ENCODE results near the gene CKS1B. TPM values are rescaled to one million over a fixed set of nuclear protein-coding genes. Genes with fewer than 3 reads are reported as not detected.
A peak's percentile ranks its signal among the peaks of the same experiment; 100 is the strongest.

Gene CKS1B
- total and polyA plus RNA-seq, 9 of the 15 experiments (the other 6 are each of a cell fraction or from before 2014, with no cell fraction given): 215 to 1,103 (median 460) TPM

DNA sequence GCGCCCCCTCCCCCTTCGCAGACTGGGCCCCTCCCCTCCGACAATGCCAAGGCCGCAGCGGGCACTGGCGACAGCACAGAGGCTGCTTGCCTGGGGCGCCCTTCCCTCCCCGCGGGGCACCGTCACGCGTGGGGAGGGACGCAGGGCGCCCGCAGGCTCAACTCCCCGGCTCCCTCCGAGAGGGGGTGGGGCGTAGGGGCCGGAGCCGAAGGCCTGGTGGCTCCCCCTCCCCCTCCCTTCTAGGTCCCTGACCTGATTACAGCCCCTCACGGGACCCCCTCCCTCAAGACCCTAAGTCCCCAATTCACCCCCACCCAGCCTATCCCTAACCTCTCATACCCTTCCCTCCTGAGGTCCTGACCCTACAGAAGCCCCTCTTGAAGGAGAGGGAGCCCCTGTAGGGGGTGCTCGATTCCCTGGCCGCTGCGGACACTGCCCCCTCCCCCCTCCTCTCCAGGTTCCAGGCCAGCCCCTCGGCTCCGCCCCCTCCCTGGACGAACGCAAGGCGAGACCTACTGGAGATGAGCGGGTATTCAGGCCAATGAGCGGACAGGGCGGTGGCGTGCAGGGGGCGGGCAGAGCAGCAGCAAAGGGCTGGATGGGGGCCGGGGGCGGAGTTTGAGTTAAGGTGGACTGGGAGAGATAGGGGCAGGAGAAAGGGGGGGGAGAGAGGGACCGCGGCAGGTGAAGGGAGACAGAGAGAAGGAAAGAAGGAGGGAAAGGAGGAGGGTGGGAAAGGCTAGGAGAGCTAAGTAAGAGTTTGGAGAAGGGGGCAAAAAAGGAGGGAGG lies 27.4 kb downstream of the CKS1B start (continued):
- TF ChIP-seq, protein P1, sequence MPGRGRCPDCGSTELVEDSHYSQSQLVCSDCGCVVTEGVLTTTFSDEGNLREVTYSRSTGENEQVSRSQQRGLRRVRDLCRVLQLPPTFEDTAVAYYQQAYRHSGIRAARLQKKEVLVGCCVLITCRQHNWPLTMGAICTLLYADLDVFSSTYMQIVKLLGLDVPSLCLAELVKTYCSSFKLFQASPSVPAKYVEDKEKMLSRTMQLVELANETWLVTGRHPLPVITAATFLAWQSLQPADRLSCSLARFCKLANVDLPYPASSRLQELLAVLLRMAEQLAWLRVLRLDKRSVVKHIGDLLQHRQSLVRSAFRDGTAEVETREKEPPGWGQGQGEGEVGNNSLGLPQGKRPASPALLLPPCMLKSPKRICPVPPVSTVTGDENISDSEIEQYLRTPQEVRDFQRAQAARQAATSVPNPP (IDR thresholded peaks at IDR 0.05; ENCODE audit: borderline replicate concordance, insufficient read depth, insufficient read length): no peak
- no peak for TF ChIP-seq PTTG1 (tag; IDR thresholded peaks at IDR 0.05; ENCODE audit: low read depth)
- TF ChIP-seq, protein P2, sequence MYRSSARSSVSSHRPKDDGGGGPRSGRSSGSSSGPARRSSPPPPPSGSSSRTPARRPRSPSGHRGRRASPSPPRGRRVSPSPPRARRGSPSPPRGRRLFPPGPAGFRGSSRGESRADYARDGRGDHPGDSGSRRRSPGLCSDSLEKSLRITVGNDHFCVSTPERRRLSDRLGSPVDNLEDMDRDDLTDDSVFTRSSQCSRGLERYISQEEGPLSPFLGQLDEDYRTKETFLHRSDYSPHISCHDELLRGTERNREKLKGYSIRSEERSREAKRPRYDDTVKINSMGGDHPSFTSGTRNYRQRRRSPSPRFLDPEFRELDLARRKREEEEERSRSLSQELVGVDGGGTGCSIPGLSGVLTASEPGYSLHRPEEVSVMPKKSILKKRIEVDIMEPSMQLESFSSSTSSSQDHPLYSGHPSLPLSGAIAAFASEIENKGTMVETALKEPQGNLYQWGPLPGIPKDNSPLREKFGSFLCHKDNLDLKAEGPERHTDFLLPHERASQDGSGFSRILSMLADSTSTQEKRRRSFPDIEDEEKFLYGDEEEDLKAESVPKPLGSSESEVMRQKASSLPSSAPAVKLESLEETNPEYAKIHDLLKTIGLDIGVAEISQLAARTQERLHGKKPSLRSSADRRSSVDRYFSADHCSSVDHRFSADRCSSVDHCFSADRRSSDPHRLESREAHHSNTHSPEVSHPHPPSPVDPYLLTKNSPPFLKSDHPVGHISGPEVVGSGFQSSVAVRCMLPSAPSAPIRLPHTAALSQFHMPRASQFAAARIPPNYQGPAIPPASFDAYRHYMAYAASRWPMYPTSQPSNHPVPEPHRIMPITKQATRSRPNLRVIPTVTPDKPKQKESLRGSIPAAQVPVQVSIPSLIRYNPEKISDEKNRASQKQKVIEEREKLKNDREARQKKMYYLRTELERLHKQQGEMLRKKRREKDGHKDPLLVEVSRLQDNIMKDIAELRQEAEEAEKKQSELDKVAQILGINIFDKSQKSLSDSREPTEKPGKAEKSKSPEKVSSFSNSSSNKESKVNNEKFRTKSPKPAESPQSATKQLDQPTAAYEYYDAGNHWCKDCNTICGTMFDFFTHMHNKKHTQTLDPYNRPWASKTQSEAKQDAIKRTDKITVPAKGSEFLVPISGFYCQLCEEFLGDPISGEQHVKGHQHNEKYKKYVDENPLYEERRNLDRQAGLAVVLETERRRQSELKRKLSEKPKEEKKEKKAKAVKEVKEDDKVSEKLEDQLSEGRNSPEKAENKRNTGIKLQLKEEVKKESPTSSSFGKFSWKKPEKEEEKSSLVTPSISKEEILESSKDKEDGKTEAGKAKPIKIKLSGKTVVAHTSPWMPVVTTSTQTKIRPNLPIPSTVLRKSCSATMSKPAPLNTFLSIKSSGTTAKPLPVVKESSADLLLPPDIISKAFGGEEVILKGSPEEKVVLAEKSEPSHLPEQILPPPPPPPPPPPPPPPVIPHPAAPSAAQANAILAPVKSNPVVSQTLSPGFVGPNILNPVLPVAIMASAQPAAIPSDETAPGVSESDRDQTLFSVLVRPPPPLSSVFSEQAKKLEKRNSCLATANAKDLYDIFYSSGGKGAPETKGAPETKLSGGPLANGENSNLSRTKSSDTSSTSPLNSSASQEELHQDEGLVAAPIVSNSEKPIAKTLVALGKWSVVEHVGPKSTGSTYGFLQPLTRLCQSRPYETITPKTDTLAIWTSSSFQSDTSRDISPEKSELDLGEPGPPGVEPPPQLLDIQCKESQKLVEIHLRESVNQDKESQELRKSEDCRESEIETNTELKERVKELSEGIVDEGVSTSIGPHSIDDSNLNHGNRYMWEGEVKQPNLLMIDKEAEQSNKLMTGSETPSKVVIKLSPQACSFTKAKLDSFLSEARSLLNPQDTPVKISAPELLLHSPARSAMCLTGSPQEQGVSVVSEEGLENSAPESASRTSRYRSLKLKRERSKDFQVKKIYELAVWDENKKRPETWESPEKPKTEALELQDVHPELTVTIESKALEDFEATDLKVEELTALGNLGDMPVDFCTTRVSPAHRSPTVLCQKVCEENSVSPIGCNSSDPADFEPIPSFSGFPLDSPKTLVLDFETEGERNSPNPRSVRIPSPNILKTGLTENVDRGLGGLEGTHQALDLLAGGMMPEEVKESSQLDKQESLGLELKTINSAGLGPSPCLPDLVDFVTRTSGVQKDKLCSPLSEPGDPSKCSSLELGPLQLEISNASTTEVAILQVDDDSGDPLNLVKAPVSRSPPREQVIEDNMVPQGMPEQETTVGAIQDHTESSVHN (IDR thresholded peaks at IDR 0.05; ENCODE audit: borderline replicate concordance in 1 of 2, low read depth in 1 of 2): no peak
- TF ChIP-seq ADNP (tag; IDR thresholded peaks at IDR 0.05): no peak
- peak; percentile 80; the same call in 1 of the 2 replicates for TF ChIP-seq NFRKB (IDR thresholded peaks at IDR 0.05; ENCODE audit: low read depth)
- TF ChIP-seq, protein P3, sequence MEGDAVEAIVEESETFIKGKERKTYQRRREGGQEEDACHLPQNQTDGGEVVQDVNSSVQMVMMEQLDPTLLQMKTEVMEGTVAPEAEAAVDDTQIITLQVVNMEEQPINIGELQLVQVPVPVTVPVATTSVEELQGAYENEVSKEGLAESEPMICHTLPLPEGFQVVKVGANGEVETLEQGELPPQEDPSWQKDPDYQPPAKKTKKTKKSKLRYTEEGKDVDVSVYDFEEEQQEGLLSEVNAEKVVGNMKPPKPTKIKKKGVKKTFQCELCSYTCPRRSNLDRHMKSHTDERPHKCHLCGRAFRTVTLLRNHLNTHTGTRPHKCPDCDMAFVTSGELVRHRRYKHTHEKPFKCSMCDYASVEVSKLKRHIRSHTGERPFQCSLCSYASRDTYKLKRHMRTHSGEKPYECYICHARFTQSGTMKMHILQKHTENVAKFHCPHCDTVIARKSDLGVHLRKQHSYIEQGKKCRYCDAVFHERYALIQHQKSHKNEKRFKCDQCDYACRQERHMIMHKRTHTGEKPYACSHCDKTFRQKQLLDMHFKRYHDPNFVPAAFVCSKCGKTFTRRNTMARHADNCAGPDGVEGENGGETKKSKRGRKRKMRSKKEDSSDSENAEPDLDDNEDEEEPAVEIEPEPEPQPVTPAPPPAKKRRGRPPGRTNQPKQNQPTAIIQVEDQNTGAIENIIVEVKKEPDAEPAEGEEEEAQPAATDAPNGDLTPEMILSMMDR (IDR thresholded peaks at IDR 0.05 in 2 of 3, conservative IDR thresholded peaks at IDR 0.05 in 1 of 3; ENCODE audit: insufficient read depth in 2 of 3, low read depth in 1 of 3, low read length in 3 of 3): peak; percentile 60 to 70 (median 65)
- TF ChIP-seq NCOA2 (IDR thresholded peaks at IDR 0.05; ENCODE audit: partially characterized antibody in 2 of 2): no peak
- TF ChIP-seq, protein P4, sequence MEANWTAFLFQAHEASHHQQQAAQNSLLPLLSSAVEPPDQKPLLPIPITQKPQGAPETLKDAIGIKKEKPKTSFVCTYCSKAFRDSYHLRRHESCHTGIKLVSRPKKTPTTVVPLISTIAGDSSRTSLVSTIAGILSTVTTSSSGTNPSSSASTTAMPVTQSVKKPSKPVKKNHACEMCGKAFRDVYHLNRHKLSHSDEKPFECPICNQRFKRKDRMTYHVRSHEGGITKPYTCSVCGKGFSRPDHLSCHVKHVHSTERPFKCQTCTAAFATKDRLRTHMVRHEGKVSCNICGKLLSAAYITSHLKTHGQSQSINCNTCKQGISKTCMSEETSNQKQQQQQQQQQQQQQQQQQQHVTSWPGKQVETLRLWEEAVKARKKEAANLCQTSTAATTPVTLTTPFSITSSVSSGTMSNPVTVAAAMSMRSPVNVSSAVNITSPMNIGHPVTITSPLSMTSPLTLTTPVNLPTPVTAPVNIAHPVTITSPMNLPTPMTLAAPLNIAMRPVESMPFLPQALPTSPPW (CRISPR knock-in tag; IDR thresholded peaks at IDR 0.05): peak; percentile 81
